Ovary (tissue), 9 donors: ENCODE data around the gene YBX1. TPM values are rescaled to one million over a fixed set of nuclear protein-coding genes. Genes with fewer than 3 reads are reported as not detected.

Source experiments
- DNase-seq, 5 donors: peaks; one replicate each; pipeline ENCODE4 v3.0.0-alpha.2; 2019 to 2020
- H3K27ac ChIP-seq, 2 donors: fragments of 200-600 bp; one replicate each; pipeline versions ENCODE4 v1.5.1 to v1.8.0; 2019 to 2022
- H3K27me3 ChIP-seq: fragments of 200-600 bp; one replicate; pipeline ENCODE4 v1.8.0; 2022
- H3K36me3 ChIP-seq: fragments of 200-600 bp; sonication (generic); one replicate; pipeline ENCODE4 v1.5.1; 2019
- H3K4me1 ChIP-seq: one replicate; pipeline ENCODE4 v1.8.1; 2013; ENCODE audit warnings: mild to moderate bottlenecking, moderate library complexity; ENCODE audit not compliant: insufficient read depth
- H3K4me3 ChIP-seq: fragments of 200-600 bp; sonication (generic); one replicate; pipeline ENCODE4 v1.5.1; 2017
- H3K9me3 ChIP-seq, 2 donors: fragments of 200-600 bp in 1 of 2; sonication (generic) in 1 of 2; one replicate each; pipeline versions ENCODE4 v1.5.1 to v1.8.1; 2013 to 2019; ENCODE audit warnings: mild to moderate bottlenecking in 1 of 2, moderate library complexity in 1 of 2
- CTCF ChIP-seq, 3 donors: fragments of 450-650 bp in 2 of 3; fragments of 200-600 bp in 1 of 3; IDR thresholded peaks; one replicate each; pipeline versions ENCODE4 v1.5.1 to v1.8.0; 2016 to 2022; ENCODE audit warnings: antibody characterized with exemption in 3 of 3, mild to moderate bottlenecking in 1 of 3
- EP300 ChIP-seq: sonication (generic); formaldehyde crosslinking; IDR thresholded peaks from one replicate; pipeline ENCODE4 v1.6.1; 2017; ENCODE audit warnings: antibody characterized with exemption
- POLR2A ChIP-seq: fragments of 450-650 bp; IDR thresholded peaks from one replicate; pipeline ENCODE4 v1.6.1; 2017; ENCODE audit warnings: antibody characterized with exemption, mild to moderate bottlenecking, moderate library complexity
- WGBS, 3 donors: extraction: QIAGEN DNeasy Blood & Tissue Kit in 1 of 3; methylation state at CpG; one replicate each; pipeline versions ENCODE4 v1.1.5 to v1.1.7; 2013 to 2017; 5-methylcytosine and 5-hydroxymethylcytosine counted together
- intact Hi-C, 4 donors: fragments of 100-400 bp; cut with DNase I; formaldehyde crosslinking; loops; one replicate each; pipeline versions ENCODE4 v1.11.0 to v1.15.1; 2022 to 2023
- polyA plus RNA-seq, 2 donors: library from polyadenylated mRNA; stranded (reverse); fragments of 200-250 nt in 1 of 2; fragments of 350-450 nt in 1 of 2; fragmentation: Illumina TruSeq in 1 of 2; extraction: RNeasy Lipid Tissue Mini Kit (QIAGEN cat#74804) in 1 of 2; gene quantifications; one replicate each; pipeline ENCODE4 v1.2.3, GENCODE V29; 2013 to 2014
- total RNA-seq, 7 donors: library from RNA; depleted of rRNA in 2 of 7; stranded (reverse); fragments of >200 nt in 2 of 7; fragmentation: NEBNext Ultra II Directional in 3 of 7; extraction: Animal tissue kit (Norgen Biotek cat#: 25700) in 3 of 7; gene quantifications; one replicate each; pipeline versions ENCODE4 v1.1.0 to v1.2.4, GENCODE V29; 2016 to 2023
- donor health status: DM: no; HTN: no; CAD: no; lungs with moderate emphysema.
- donor health status: DM: no; HTN: no; CAD: no.
- donor health status: Bipolar disorder and iron deficiency.
- donor health status: DM: yes; HTN: yes; CAD: no.
- donor health status: DM: no; HTN: no; CAD: no.
- donor health status: DM: yes; HTN: yes; CAD: no.

YBX1 gene
- total and polyA plus RNA-seq, 9 donors: 196 to 909 (median 381) TPM

- Histone ChIP-seq H3K27me3 (no peaks in the 10 kb centered on the region), H3K27ac (peak within 1 kb of the TSS in 1 of 2 donors; percentile 57), H3K4me1 (peaks cover 6% of the 10 kb centered on the region), H3K4me3 (peak within 1 kb of the TSS; percentile 90), H3K9me3 (no peaks in the 10 kb centered on the region), H3K36me3 (no peaks in the 10 kb centered on the region)
- peak; percentile 90 to 96 (median 92) for DNase-seq
- no peak for TF ChIP-seq POLR2A
- TF ChIP-seq CTCF (IDR thresholded peaks at IDR 0.05): peak in 2 of 3 donors; percentile 53 to 59
- TF ChIP-seq EP300: no peak
- WGBS, 3 donors: 0 to 1% (median 0%) methylated on average over 49 to 53 of the region's 53 CpGs
- intact Hi-C loops: no loop called here
These were observed 24.0 kb upstream of the YBX1 start, which contains the start of gene PPIH for GRCh38 chr1:42657981-42658876. Gene PPIH (plus strand): TSS chr1:42658423. CDS start chr1:42658447, 24 bp downstream.

GRCh38 chr1:42658877-42659337 lies 23.3 kb upstream of the YBX1 start:
- Histone ChIP-seq H3K9me3 (no peaks in the 10 kb centered on the region), H3K36me3 (no peaks in the 10 kb centered on the region), H3K4me3 (peak overlapping the region; percentile 90), H3K27ac (no peak overlapping the region), H3K4me1 (peaks cover 6% of the 10 kb centered on the region), H3K27me3 (no peaks in the 10 kb centered on the region)
- intact Hi-C loops: no loop called here
- WGBS, 3 donors: 2 to 6% (median 3%) methylated on average over 20 of the region's 20 CpGs
- no peak for TF ChIP-seq EP300
- no peak for TF ChIP-seq CTCF (IDR thresholded peaks at IDR 0.05)
- no peak for TF ChIP-seq POLR2A
- no peak for DNase-seq

GRCh38 chr1:42660907-42661500 lies 21.2 kb upstream of the YBX1 start:
- no peak for DNase-seq
- Histone ChIP-seq H3K4me3 (no peak overlapping the region), H3K27me3 (no peaks in the 10 kb centered on the region), H3K27ac (no peak overlapping the region), H3K9me3 (no peaks in the 10 kb centered on the region), H3K4me1 (peaks cover 6% of the 10 kb centered on the region), H3K36me3 (no peaks in the 10 kb centered on the region)
- 57 to 91% (median 58%) methylated on average over 3 of the region's 3 CpGs for WGBS, 3 donors
- TF ChIP-seq CTCF (IDR thresholded peaks at IDR 0.05) (no peak), EP300 (no peak), POLR2A (no peak)
- intact Hi-C loops: no loop called here

GRCh38 chr1:42669936-42670335 lies 12.3 kb upstream of the YBX1 start:
- 89 to 93% (median 90%) methylated on average over 3 of the region's 3 CpGs for WGBS, 3 donors
- Histone ChIP-seq H3K27ac (no peak overlapping the region), H3K4me1 (no peaks in the 10 kb centered on the region), H3K36me3 (no peaks in the 10 kb centered on the region), H3K9me3 (no peaks in the 10 kb centered on the region), H3K4me3 (no peak overlapping the region), H3K27me3 (no peaks in the 10 kb centered on the region)
- TF ChIP-seq EP300 (no peak), CTCF (IDR thresholded peaks at IDR 0.05) (no peak), POLR2A (no peak)
- intact Hi-C loops: no loop called here
- DNase-seq: no peak
